Measurements from ENCODE around the gene CGNL1.

- TF ChIP-seq CTCF (IDR thresholded peaks at IDR 0.05; ENCODE audit: poor library complexity) (no peak), EZH2phosphoT487 (IDR thresholded peaks at IDR 0.05; ENCODE audit: low read depth, severe bottlenecking, unreplicated experiment) (no peak)
These were observed 42.8 kb upstream of the CGNL1 start for GRCh38 chr15:57333487-57333886.

Measured in hepatocyte (in vitro differentiated cells).